ENCODE data around the gene MT1HL1.

The MT1HL1 gene

GRCh38 chr1:237025358-237026074 is 21.3 kb upstream of the MT1HL1 start:
- no peak overlapping the region for H3K4me3 ChIP-seq (replicated peaks; ENCODE audit: low read depth, low read length)
- TF ChIP-seq CTCF (IDR thresholded peaks at IDR 0.05; ENCODE audit: low read length, missing control alignments), result no peak
- DNase-seq (ENCODE audit: low read depth), result no peak

GRCh38 chr1:237018896-237019295 is 14.7 kb upstream of the MT1HL1 start:
- TF ChIP-seq CTCF (IDR thresholded peaks at IDR 0.05; ENCODE audit: low read length, missing control alignments), result no peak

GRCh38 chr1:237016626-237017025 is 12.4 kb upstream of the MT1HL1 start:
- no peak overlapping the region for H3K4me3 ChIP-seq (replicated peaks; ENCODE audit: low read depth, low read length)
- DNase-seq (ENCODE audit: low read depth), result no peak
- TF ChIP-seq CTCF (IDR thresholded peaks at IDR 0.05; ENCODE audit: low read length, missing control alignments), result no peak

More at GRCh38 chr1:237018896-237019295, 14.7 kb upstream of the MT1HL1 start:
- no peak overlapping the region for H3K4me3 ChIP-seq (replicated peaks; ENCODE audit: low read depth, low read length)
- DNase-seq (ENCODE audit: low read depth), result no peak

- TF ChIP-seq CTCF (IDR thresholded peaks at IDR 0.05; ENCODE audit: low read length, missing control alignments), result no peak
- no peak for DNase-seq (ENCODE audit: low read depth)
- no peak overlapping the region for H3K4me3 ChIP-seq (replicated peaks; ENCODE audit: low read depth, low read length)
Measured at GRCh38 chr1:237013608-237014007, 9.4 kb upstream of the MT1HL1 start.

GRCh38 chr1:237012788-237013383 is 8.6 kb upstream of the MT1HL1 start:
- peak; percentile 28 for DNase-seq (ENCODE audit: low read depth)
- H3K4me3 ChIP-seq (replicated peaks; ENCODE audit: low read depth, low read length), result no peak overlapping the region
- no peak for TF ChIP-seq CTCF (IDR thresholded peaks at IDR 0.05; ENCODE audit: low read length, missing control alignments)

- no peak for DNase-seq (ENCODE audit: low read depth)
- no peak overlapping the region for H3K4me3 ChIP-seq (replicated peaks; ENCODE audit: low read depth, low read length)
- TF ChIP-seq CTCF (IDR thresholded peaks at IDR 0.05; ENCODE audit: low read length, missing control alignments), result no peak
Measured at GRCh38 chr1:237012361-237012760, 8.1 kb upstream of the MT1HL1 start.

- H3K4me3 ChIP-seq (replicated peaks; ENCODE audit: low read depth, low read length), result no peak overlapping the region
- no peak for TF ChIP-seq CTCF (IDR thresholded peaks at IDR 0.05; ENCODE audit: low read length, missing control alignments)
- no peak for DNase-seq (ENCODE audit: low read depth)
Measured at GRCh38 chr1:237011432-237011831, 7.2 kb upstream of the MT1HL1 start.

All from fibroblast of pulmonary artery (primary cell).